NCI-H1048 (cell line): ENCODE data around the gene USPL1.
"Not testable (repeated sequence)": the region's sequence is repeated elsewhere in the genome, so short reads cannot be mapped to it uniquely, and the experiment has no call there.

ENCODE experiments used
- DNase-seq: peaks from one replicate; lab custom pipeline; 2025; lab: John Stamatoyannopoulos, UW

USPL1 gene

GRCh38 chr13:30617315-30618185, at the start of gene USPL1:
Gene USPL1, plus strand, starts transcription at chr13:30617920. Its CDS starts 3,221 bp downstream, at chr13:30621141.
- DNase-seq = peak; percentile 94

GRCh38 chr13:30569901-30570576, 47.7 kb upstream of the USPL1 start:
- no peak for DNase-seq

- DNase-seq = no peak
Observed at GRCh38 chr13:30570691-30571090, 47.0 kb upstream of the USPL1 start.

- no peak for DNase-seq
Observed at GRCh38 chr13:30572859-30573275, 44.9 kb upstream of the USPL1 start.

- no peak for DNase-seq
Observed at GRCh38 chr13:30576528-30576927, 41.2 kb upstream of the USPL1 start.

- no peak for DNase-seq
Observed at GRCh38 chr13:30577401-30577852, 40.3 kb upstream of the USPL1 start.

GRCh38 chr13:30580852-30581502, 36.7 kb upstream of the USPL1 start:
- no peak for DNase-seq

- no peak for DNase-seq
Observed at GRCh38 chr13:30581582-30581981, 36.1 kb upstream of the USPL1 start.

- no peak for DNase-seq
Observed at GRCh38 chr13:30584051-30584731, 33.5 kb upstream of the USPL1 start.

- no peak for DNase-seq
Observed at GRCh38 chr13:30585748-30586262, 31.9 kb upstream of the USPL1 start.

GRCh38 chr13:30587231-30587630, 30.5 kb upstream of the USPL1 start:
- DNase-seq = no peak

- DNase-seq = no peak
Observed at GRCh38 chr13:30587739-30588138, 30.0 kb upstream of the USPL1 start.

GRCh38 chr13:30593001-30593400, 24.7 kb upstream of the USPL1 start:
- DNase-seq = no peak

GRCh38 chr13:30600496-30600895, 17.2 kb upstream of the USPL1 start:
- DNase-seq = no peak

GRCh38 chr13:30601836-30602235, 15.9 kb upstream of the USPL1 start:
- DNase-seq = no peak

GRCh38 chr13:30605052-30605451, 12.7 kb upstream of the USPL1 start:
- no peak for DNase-seq

- DNase-seq = not testable (repeated sequence)
Observed at GRCh38 chr13:30607186-30607585, 10.5 kb upstream of the USPL1 start.

- no peak for DNase-seq
Observed at GRCh38 chr13:30607908-30608307, 9.8 kb upstream of the USPL1 start.

- no peak for DNase-seq
Observed at GRCh38 chr13:30608364-30608763, 9.4 kb upstream of the USPL1 start.

GRCh38 chr13:30610311-30610710, 7.4 kb upstream of the USPL1 start:
- DNase-seq = no peak

- DNase-seq = no peak
Observed at GRCh38 chr13:30615481-30615865, 2.2 kb upstream of the USPL1 start.
